ENCODE results near the gene PKHD1. TPM values are rescaled to one million over a fixed set of nuclear protein-coding genes. Genes with fewer than 3 reads are reported as not detected.

The PKHD1 gene
- total RNA-seq, 2 donors from 2014 or later, result 33.3 to 53.4 TPM

DNA sequence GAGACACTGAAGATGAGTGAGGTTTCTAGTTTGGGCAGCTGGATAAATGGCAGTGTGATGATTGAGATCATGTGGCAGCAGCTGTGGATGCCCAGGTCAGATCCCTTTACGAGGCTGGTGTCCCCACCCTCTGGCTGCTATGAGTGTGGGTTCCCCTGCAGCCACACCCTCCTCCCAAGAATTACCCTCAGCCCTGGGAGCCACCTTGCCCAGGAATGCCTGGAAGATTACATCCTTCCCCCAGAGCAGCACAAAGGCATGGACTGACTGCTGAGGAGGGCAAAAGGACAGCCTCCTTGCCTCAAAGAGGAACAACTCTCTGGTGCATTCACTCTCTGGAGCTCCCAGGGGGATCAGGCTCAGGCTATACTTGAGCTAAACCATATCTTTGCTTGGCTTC lies 15.0 kb upstream of the PKHD1 start:
- no peak for TF ChIP-seq POLR2A (IDR thresholded peaks at IDR 0.05)
- DNase-seq, result no peak
- Histone ChIP-seq H3K9me3 (no peaks in the 10 kb centered on the region), H3K27ac (no peak overlapping the region), H3K27me3 (no peaks in the 10 kb centered on the region), H3K4me3 (no peak overlapping the region), H3K4me1 (peaks cover 5% of the 10 kb centered on the region), H3K36me3 (replicated peaks in 1 of 2; ENCODE audit: insufficient read depth in 1 of 2, low read depth in 2 of 2) (no peaks in the 10 kb centered on the region)
- WGBS, 2 donors, result 36 to 55% methylated on average over 1 of the region's 1 CpG
- intact Hi-C loops (cut with DNase I), result no loop called here
- no peak for ATAC-seq

DNA sequence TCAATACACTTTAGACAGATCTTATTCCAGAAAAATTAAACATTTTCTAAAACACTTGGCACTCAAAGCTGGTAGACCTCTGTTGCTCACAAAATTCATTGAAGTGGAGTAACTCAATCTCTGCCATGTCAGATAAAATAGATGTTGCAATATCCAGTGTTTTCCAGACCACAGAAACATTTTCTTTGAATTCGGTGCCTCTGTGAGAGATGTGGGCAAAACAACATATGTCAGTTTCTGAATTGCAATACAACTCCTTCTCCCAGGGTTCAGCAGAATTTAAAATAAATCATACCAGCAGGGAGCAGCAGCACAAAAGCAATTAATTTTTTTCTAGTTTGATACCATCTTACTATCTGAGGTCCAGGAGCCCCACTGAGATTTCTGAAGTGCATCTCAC lies 11.3 kb upstream of the PKHD1 start:
- TF ChIP-seq POLR2A (IDR thresholded peaks at IDR 0.05), result no peak
- TF ChIP-seq, protein P1, sequence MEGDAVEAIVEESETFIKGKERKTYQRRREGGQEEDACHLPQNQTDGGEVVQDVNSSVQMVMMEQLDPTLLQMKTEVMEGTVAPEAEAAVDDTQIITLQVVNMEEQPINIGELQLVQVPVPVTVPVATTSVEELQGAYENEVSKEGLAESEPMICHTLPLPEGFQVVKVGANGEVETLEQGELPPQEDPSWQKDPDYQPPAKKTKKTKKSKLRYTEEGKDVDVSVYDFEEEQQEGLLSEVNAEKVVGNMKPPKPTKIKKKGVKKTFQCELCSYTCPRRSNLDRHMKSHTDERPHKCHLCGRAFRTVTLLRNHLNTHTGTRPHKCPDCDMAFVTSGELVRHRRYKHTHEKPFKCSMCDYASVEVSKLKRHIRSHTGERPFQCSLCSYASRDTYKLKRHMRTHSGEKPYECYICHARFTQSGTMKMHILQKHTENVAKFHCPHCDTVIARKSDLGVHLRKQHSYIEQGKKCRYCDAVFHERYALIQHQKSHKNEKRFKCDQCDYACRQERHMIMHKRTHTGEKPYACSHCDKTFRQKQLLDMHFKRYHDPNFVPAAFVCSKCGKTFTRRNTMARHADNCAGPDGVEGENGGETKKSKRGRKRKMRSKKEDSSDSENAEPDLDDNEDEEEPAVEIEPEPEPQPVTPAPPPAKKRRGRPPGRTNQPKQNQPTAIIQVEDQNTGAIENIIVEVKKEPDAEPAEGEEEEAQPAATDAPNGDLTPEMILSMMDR (IDR thresholded peaks at IDR 0.05), result peak in 1 of 7 experiments; percentile 32
- Histone ChIP-seq H3K4me1 (peaks cover 5% of the 10 kb centered on the region), H3K27me3 (no peaks in the 10 kb centered on the region), H3K4me3 (no peak overlapping the region), H3K9me3 (no peaks in the 10 kb centered on the region), H3K27ac (peak overlapping the region in 1 of 4 donors; percentile 41), H3K36me3 (replicated peaks in 1 of 2; ENCODE audit: insufficient read depth in 1 of 2, low read depth in 2 of 2) (no peaks in the 10 kb centered on the region)
- intact Hi-C loops (cut with DNase I), result no loop called here
- WGBS, 2 donors, result 5 to 9% methylated on average over 1 of the region's 1 CpG
- no peak for DNase-seq
- no peak for ATAC-seq

DNA sequence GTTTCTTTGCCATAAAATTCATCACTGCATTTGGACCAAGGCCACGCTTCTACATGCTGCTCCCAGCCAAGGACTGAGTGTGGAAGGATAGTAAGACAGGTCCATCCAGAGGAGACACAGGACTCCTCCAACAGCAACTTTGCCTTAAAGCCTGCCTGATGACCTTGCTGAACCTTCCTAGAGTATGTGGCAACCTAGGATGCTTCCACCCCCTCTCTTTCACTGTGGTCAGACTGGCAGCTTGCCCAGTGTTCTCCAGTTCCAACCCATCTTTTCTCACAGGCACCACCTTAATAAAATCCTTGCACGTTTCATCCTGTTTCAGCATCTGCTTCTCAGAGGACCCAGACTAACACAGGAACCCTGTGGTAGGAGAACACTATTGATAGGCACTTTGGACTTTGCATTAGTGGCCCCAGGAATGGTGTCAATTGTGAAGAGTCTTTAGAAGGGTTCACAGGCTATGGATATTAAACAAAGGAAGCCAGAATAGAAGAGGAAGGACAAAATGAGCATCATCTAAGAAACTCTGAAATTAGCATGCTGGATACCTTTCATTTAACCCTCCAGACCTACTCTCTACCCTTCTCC lies 2.4 kb upstream of the PKHD1 start:
- Histone ChIP-seq H3K36me3 (replicated peaks in 1 of 2; ENCODE audit: insufficient read depth in 1 of 2, low read depth in 2 of 2) (no peaks in the 10 kb centered on the region), H3K4me1 (peaks cover 19% of the 10 kb centered on the region), H3K9me3 (no peaks in the 10 kb centered on the region), H3K4me3 (no peak overlapping the region), H3K27ac (peak overlapping the region in 1 of 4 donors; percentile 41), H3K27me3 (no peaks in the 10 kb centered on the region)
- ATAC-seq (no peak), DNase-seq (peak in 1 of 4 donors; percentile 17)
- 68 to 72% methylated on average over 2 of the region's 2 CpGs for WGBS, 2 donors
- TF ChIP-seq, protein P1 (IDR thresholded peaks at IDR 0.05), result no peak
- TF ChIP-seq POLR2A (IDR thresholded peaks at IDR 0.05), result no peak
- intact Hi-C loops (cut with DNase I), result no loop called here

DNA sequence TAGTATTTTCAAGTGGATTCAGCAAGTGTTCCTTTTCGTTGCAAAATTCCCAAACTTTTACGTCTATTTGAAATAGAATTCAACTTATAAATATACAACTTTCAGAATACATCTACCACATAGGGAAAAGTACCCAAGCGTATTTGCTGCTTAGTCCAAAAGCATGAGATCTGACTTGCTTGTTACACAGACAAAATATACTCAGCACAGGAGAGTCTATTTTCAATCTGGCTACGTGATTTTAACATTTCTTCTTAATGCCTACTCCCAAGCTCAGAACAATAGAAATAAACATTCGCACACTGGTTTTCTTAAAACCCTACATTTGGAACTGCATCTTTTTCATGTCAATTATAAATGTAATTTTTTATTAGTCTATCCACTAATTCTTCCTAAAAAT lies 672 bp downstream of the PKHD1 start:
- H3K36me3 ChIP-seq (replicated peaks in 1 of 2; ENCODE audit: insufficient read depth in 1 of 2, low read depth in 2 of 2), result no peaks in the 10 kb centered on the region
- H3K27me3 ChIP-seq, result no peaks in the 10 kb centered on the region
- 42 to 52% methylated on average over 5 of the region's 5 CpGs for WGBS, 2 donors
- DNase-seq (no peak), ATAC-seq (no peak)
- intact Hi-C loops (cut with DNase I), result no loop called here
- H3K4me1 ChIP-seq, result peaks cover 23% of the 10 kb centered on the region
- no peak overlapping the region for H3K4me3 ChIP-seq
- peak overlapping the region; percentile 2 to 81 (median 71) for H3K27ac ChIP-seq
- TF ChIP-seq POLR2A (IDR thresholded peaks at IDR 0.05), result no peak
- TF ChIP-seq, protein P1 (IDR thresholded peaks at IDR 0.05), result no peak
- H3K9me3 ChIP-seq, result no peaks in the 10 kb centered on the region

DNA sequence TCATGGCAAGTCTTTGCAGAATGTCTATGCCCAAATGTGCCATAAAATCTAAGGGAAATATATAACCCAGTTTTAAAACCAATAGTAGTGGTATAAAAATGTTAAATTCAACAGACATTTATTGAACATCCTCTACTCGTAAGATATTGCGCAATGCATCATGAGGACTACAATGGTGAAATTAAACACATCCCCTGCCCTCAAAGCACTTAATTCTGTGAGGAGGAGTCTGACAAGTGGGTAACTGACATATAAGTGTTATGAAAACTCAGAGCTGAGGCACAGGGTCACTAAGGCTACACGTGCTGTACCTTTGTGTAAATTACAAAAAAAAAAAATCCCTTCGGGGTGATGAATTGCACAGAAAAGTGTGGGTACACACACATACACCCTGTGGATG lies 6.2 kb downstream of the PKHD1 start:
- Histone ChIP-seq H3K27ac (peak overlapping the region in 1 of 4 donors; percentile 75), H3K27me3 (no peaks in the 10 kb centered on the region), H3K4me1 (peaks cover 28% of the 10 kb centered on the region), H3K36me3 (replicated peaks in 1 of 2; ENCODE audit: insufficient read depth in 1 of 2, low read depth in 2 of 2) (no peaks in the 10 kb centered on the region), H3K4me3 (no peak overlapping the region), H3K9me3 (no peaks in the 10 kb centered on the region)
- 75 to 79% methylated on average over 4 of the region's 4 CpGs for WGBS, 2 donors
- intact Hi-C loops (cut with DNase I), result no loop called here
- TF ChIP-seq, protein P1 (IDR thresholded peaks at IDR 0.05), result no peak
- no peak for TF ChIP-seq POLR2A (IDR thresholded peaks at IDR 0.05)
- no peak for ATAC-seq
- DNase-seq, result no peak

Measured in body of pancreas (tissue), 4 donors.